Osteoblast (primary cell): Measurements from ENCODE around the gene LRRTM4. TPM values are rescaled to one million over a fixed set of nuclear protein-coding genes. Genes with fewer than 3 reads are reported as not detected.

ENCODE experiments used
- DNase-seq: peaks from one replicate; pipeline ENCODE4 v3.0.0; 2011; ENCODE audit warnings: low spot score, mixed read lengths; ENCODE audit not compliant: insufficient read length; ENCODE audit errors: missing footprints
- H2AFZ ChIP-seq: 2 replicates; pipeline ENCODE4 v1.6.0; 2011; ENCODE audit warnings: mild to moderate bottlenecking, low read length
- H3K27ac ChIP-seq: 2 replicates; pipeline ENCODE4 v1.5.1; 2011; ENCODE audit warnings: mild to moderate bottlenecking, low read depth, low read length, moderate library complexity
- H3K27me3 ChIP-seq: 2 replicates; pipeline ENCODE4 v1.6.0; 2012; ENCODE audit warnings: mild to moderate bottlenecking, control low read depth, inconsistent platforms, low read length, moderate library complexity; ENCODE audit not compliant: insufficient read depth
- H3K36me3 ChIP-seq: 2 replicates; pipeline ENCODE4 v1.5.1; 2011; ENCODE audit warnings: mild to moderate bottlenecking, low read length, control low read depth, moderate library complexity; ENCODE audit not compliant: insufficient read depth
- H3K4me1 ChIP-seq: 2 replicates; pipeline ENCODE4 v1.5.1; 2011; ENCODE audit warnings: mild to moderate bottlenecking, low read length, control low read depth, moderate library complexity; ENCODE audit not compliant: insufficient read depth
- H3K4me2 ChIP-seq: 2 replicates; pipeline ENCODE4 v1.6.0; 2011; ENCODE audit warnings: mild to moderate bottlenecking, low read length; ENCODE audit not compliant: insufficient read depth
- H3K4me3 ChIP-seq: fragments of 200-600 bp; sonication (generic); 3 replicates; pipeline ENCODE4 v1.5.1; 2012; ENCODE audit warnings: mild to moderate bottlenecking, low read length, inconsistent platforms; ENCODE audit not compliant: insufficient read depth
- H3K79me2 ChIP-seq: 2 replicates; pipeline ENCODE4 v1.6.0; 2012; ENCODE audit warnings: mild to moderate bottlenecking, low read length, control low read depth, inconsistent platforms; ENCODE audit not compliant: insufficient read depth
- H3K9me3 ChIP-seq: 2 replicates; pipeline ENCODE4 v1.5.1; 2011; ENCODE audit warnings: low read depth, low read length, control low read depth
- H4K20me1 ChIP-seq: 2 replicates; pipeline ENCODE4 v1.6.0; 2012; ENCODE audit warnings: mild to moderate bottlenecking, low read length, control low read depth; ENCODE audit not compliant: insufficient read depth
- CTCF ChIP-seq: IDR thresholded peaks from 2 replicates; pipeline ENCODE4 v1.5.1; 2011; ENCODE audit warnings: mild to moderate bottlenecking, low read depth, low read length, moderate library complexity; ENCODE audit errors: extremely low read depth
- total RNA-seq: library from RNA; depleted of rRNA; stranded (reverse); fragments of >200 nt; gene quantifications from 2 replicates; pipeline ENCODE4 v1.2.3, GENCODE V29; 2012

The LRRTM4 gene
- total RNA-seq, 1 donor = not detected

- DNase-seq = no peak
- Histone ChIP-seq H3K27ac (no peak overlapping the region), H3K36me3 (no peaks in the 10 kb centered on the region), H3K4me1 (no peaks in the 10 kb centered on the region), H3K27me3 (no peaks in the 10 kb centered on the region), H3K4me3 (no peak overlapping the region), H3K9me3 (no peaks in the 10 kb centered on the region), H2AFZ (no peak overlapping the region), H3K4me2 (no peak overlapping the region), H4K20me1 (no peaks in the 10 kb centered on the region), H3K79me2 (no peaks in the 10 kb centered on the region)
- no peak for TF ChIP-seq CTCF
Measured at GRCh38 chr2:76985387-76986136, 536.6 kb downstream of the LRRTM4 start.

GRCh38 chr2:76984359-76984758 lies 537.8 kb downstream of the LRRTM4 start:
- DNase-seq = no peak
- no peaks in the 10 kb centered on the region for H3K36me3 ChIP-seq
- H3K4me2 ChIP-seq = no peak overlapping the region
- no peak overlapping the region for H2AFZ ChIP-seq
- no peak overlapping the region for H3K27ac ChIP-seq
- no peak overlapping the region for H3K4me3 ChIP-seq
- H3K79me2 ChIP-seq = no peaks in the 10 kb centered on the region
- H3K27me3 ChIP-seq = no peaks in the 10 kb centered on the region
- no peak for TF ChIP-seq CTCF
- no peaks in the 10 kb centered on the region for H3K9me3 ChIP-seq
- H4K20me1 ChIP-seq = no peaks in the 10 kb centered on the region
- H3K4me1 ChIP-seq = no peaks in the 10 kb centered on the region

- Histone ChIP-seq H3K27ac (no peak overlapping the region), H3K36me3 (no peaks in the 10 kb centered on the region), H3K4me2 (no peak overlapping the region), H3K9me3 (no peaks in the 10 kb centered on the region), H3K79me2 (no peaks in the 10 kb centered on the region), H3K27me3 (no peaks in the 10 kb centered on the region), H4K20me1 (no peaks in the 10 kb centered on the region), H3K4me1 (no peaks in the 10 kb centered on the region), H3K4me3 (no peak overlapping the region), H2AFZ (no peak overlapping the region)
- no peak for TF ChIP-seq CTCF
- no peak for DNase-seq
Measured at GRCh38 chr2:76980067-76980787, 541.9 kb downstream of the LRRTM4 start.
